ENCODE data around the gene ZSWIM4. TPM values are rescaled to one million over a fixed set of nuclear protein-coding genes. Genes with fewer than 3 reads are reported as not detected.

ZSWIM4 gene
- 3.5 and 4.2 TPM in 2 replicates for total RNA-seq

GRCh38 chr19:13794757-13795589 is at the start of gene ZSWIM4:
ZSWIM4 (plus strand) TSS chr19:13795443; CDS start chr19:13795649, 206 bp downstream.

GRCh38 chr19:13764101-13764807 is 31.0 kb upstream of the ZSWIM4 start, which contains the start of gene MRI1:
MRI1 (plus strand) TSS chr19:13764522; CDS start chr19:13764589, 67 bp downstream.

GRCh38 chr19:13774217-13775191 is 20.7 kb upstream of the ZSWIM4 start, which contains the start of gene C19orf53:
C19orf53 (plus strand) TSS chr19:13774456; CDS start chr19:13774478, 22 bp downstream.

GRCh38 chr19:13876834-13877233 is 81.6 kb downstream of the ZSWIM4 start, which contains the start of gene NANOS3:
NANOS3 (plus strand) TSS chr19:13877134; CDS start chr19:13877249, 115 bp downstream.

Other genes starting within 250 kb of the ZSWIM4 start
- 44.2 and 56.0 TPM in 2 replicates for gene MRI1, start 30.9 kb upstream of the ZSWIM4 start, total RNA-seq
- 51.1 and 60.8 TPM in 2 replicates for gene C19orf53, start 21.0 kb upstream of the ZSWIM4 start, total RNA-seq
- gene NANOS3, start 81.7 kb downstream of the ZSWIM4 start, total RNA-seq: 0.66 TPM in 1 of 2 replicates, not detected in the other
- 0.66 and 0.73 TPM in 2 replicates for gene BRME1, start 110.7 kb downstream of the ZSWIM4 start, total RNA-seq
- gene CC2D1A, start 110.8 kb downstream of the ZSWIM4 start, total RNA-seq: 11.6 and 11.8 TPM in 2 replicates
- 1.6 and 2.5 TPM in 2 replicates for gene PODNL1, start 143.0 kb downstream of the ZSWIM4 start, total RNA-seq
- gene DCAF15, start 157.1 kb downstream of the ZSWIM4 start, total RNA-seq: 10.4 and 13.8 TPM in 2 replicates
- 3.5 and 4.2 TPM in 2 replicates for gene RFX1, start 210.9 kb downstream of the ZSWIM4 start, total RNA-seq
- not detected in 2 replicates for gene RLN3, start 232.7 kb downstream of the ZSWIM4 start, total RNA-seq
- 0.87 and 1.5 TPM in 2 replicates for gene IL27RA, start 236.3 kb downstream of the ZSWIM4 start, total RNA-seq